ENCODE data around the gene GARIN3. TPM values are rescaled to one million over a fixed set of nuclear protein-coding genes. Genes with fewer than 3 reads are reported as not detected.

The GARIN3 gene
- total RNA-seq (2022) (not detected in 2 replicates), Bru-seq, nascent RNA (not detected), BruChase-seq, experiment 1, labeled RNA remaining after a 6-hour chase (not detected), BruChase-seq, experiment 2, labeled RNA remaining after a 2-hour chase (not detected)
- long read RNA-seq = 0 reads

GRCh38 chr5:157166214-157167213 lies at the start of gene GARIN3:
Gene GARIN3, minus strand, starts transcription at chr5:157166264. Its CDS starts 96 bp downstream, at chr5:157166168.
- intact Hi-C loops (cut with micrococcal nuclease; ENCODE audit: unreplicated experiment) = no loop called here
- Mint-ChIP-seq H3K36me3 (ENCODE audit: insufficient read depth, unreplicated experiment) (no peaks in the 10 kb centered on the region), H3K27me3 (ENCODE audit: unreplicated experiment) (peaks cover 43% of the 10 kb centered on the region), H3K4me1 (ENCODE audit: low read depth, unreplicated experiment) (no peaks in the 10 kb centered on the region), H3K9me3 (ENCODE audit: low read depth, unreplicated experiment) (no peaks in the 10 kb centered on the region), H3K27ac (ENCODE audit: unreplicated experiment) (no peak within 1 kb of the TSS), H3K4me3 (ENCODE audit: low read depth, unreplicated experiment) (no peak within 1 kb of the TSS)
- no TSS peak for BruUV-seq (replicated peaks)
- CTCF ChIA-PET = interaction anchor here (1.1 to 1.6 kb wide), 1 partner anchor 18 kb away, joined by 3 to 5 read pairs; no protein-coding TSS in a partner anchor
- TF ChIP-seq CTCF (IDR thresholded peaks at IDR 0.05; ENCODE audit: unreplicated experiment) = no peak
- DNase-seq = no peak

- BruUV-seq (replicated peaks) = no TSS peak
- Mint-ChIP-seq H3K9me3 (ENCODE audit: low read depth, unreplicated experiment) (no peaks in the 10 kb centered on the region), H3K4me3 (ENCODE audit: low read depth, unreplicated experiment) (no peak overlapping the region), H3K36me3 (ENCODE audit: insufficient read depth, unreplicated experiment) (no peaks in the 10 kb centered on the region), H3K27me3 (ENCODE audit: unreplicated experiment) (no peaks in the 10 kb centered on the region), H3K4me1 (ENCODE audit: low read depth, unreplicated experiment) (peaks cover 16% of the 10 kb centered on the region), H3K27ac (ENCODE audit: unreplicated experiment) (no peak overlapping the region)
- CTCF ChIA-PET = no interaction called here
- DNase-seq = no peak
- TF ChIP-seq CTCF (IDR thresholded peaks at IDR 0.05; ENCODE audit: unreplicated experiment) = no peak
- intact Hi-C loops (cut with micrococcal nuclease; ENCODE audit: unreplicated experiment) = no loop called here
Measured at GRCh38 chr5:157215514-157216167, 49.6 kb upstream of the GARIN3 start.

- intact Hi-C loops (cut with micrococcal nuclease; ENCODE audit: unreplicated experiment) = no loop called here
- TF ChIP-seq CTCF (IDR thresholded peaks at IDR 0.05; ENCODE audit: unreplicated experiment) = no peak
- no TSS peak for BruUV-seq (replicated peaks)
- Mint-ChIP-seq H3K4me3 (ENCODE audit: low read depth, unreplicated experiment) (no peak overlapping the region), H3K4me1 (ENCODE audit: low read depth, unreplicated experiment) (peaks cover 16% of the 10 kb centered on the region), H3K27me3 (ENCODE audit: unreplicated experiment) (no peaks in the 10 kb centered on the region), H3K36me3 (ENCODE audit: insufficient read depth, unreplicated experiment) (no peaks in the 10 kb centered on the region), H3K27ac (ENCODE audit: unreplicated experiment) (no peak overlapping the region), H3K9me3 (ENCODE audit: low read depth, unreplicated experiment) (no peaks in the 10 kb centered on the region)
- CTCF ChIA-PET = no interaction called here
- no peak for DNase-seq
Measured at GRCh38 chr5:157214861-157215513, 48.9 kb upstream of the GARIN3 start.

GRCh38 chr5:157214415-157214814 lies 48.4 kb upstream of the GARIN3 start:
- intact Hi-C loops (cut with micrococcal nuclease; ENCODE audit: unreplicated experiment) = no loop called here
- Mint-ChIP-seq H3K27me3 (ENCODE audit: unreplicated experiment) (no peaks in the 10 kb centered on the region), H3K4me1 (ENCODE audit: low read depth, unreplicated experiment) (peaks cover 16% of the 10 kb centered on the region), H3K36me3 (ENCODE audit: insufficient read depth, unreplicated experiment) (no peaks in the 10 kb centered on the region), H3K9me3 (ENCODE audit: low read depth, unreplicated experiment) (no peaks in the 10 kb centered on the region), H3K4me3 (ENCODE audit: low read depth, unreplicated experiment) (no peak overlapping the region), H3K27ac (ENCODE audit: unreplicated experiment) (no peak overlapping the region)
- CTCF ChIA-PET = no interaction called here
- no peak for TF ChIP-seq CTCF (IDR thresholded peaks at IDR 0.05; ENCODE audit: unreplicated experiment)
- BruUV-seq (replicated peaks) = no TSS peak
- DNase-seq = no peak

All from Calu3 (cell line).